Measurements from ENCODE around the gene SNED1.

DNA sequence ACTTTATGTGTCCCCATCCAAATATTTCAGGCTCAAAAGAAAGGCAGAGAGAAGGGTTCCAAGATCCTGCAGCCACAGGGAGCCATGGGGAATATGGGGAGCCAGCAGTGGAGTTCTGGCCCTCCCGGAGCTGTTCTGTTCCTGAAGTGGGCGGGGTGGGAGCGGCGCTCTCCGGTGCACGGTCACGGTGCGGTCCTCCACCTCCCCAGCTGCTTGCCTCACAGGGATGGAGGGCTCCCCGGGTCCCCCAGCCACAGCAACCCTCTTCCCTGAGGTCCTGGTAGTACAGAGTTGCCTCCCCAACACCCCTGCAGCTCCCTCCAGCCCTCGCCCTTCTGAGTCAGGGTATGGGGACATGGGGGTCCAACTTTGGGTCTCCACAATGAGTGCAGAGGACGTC is 26.2 kb upstream of the SNED1 start:
- TF ChIP-seq, protein P1, sequence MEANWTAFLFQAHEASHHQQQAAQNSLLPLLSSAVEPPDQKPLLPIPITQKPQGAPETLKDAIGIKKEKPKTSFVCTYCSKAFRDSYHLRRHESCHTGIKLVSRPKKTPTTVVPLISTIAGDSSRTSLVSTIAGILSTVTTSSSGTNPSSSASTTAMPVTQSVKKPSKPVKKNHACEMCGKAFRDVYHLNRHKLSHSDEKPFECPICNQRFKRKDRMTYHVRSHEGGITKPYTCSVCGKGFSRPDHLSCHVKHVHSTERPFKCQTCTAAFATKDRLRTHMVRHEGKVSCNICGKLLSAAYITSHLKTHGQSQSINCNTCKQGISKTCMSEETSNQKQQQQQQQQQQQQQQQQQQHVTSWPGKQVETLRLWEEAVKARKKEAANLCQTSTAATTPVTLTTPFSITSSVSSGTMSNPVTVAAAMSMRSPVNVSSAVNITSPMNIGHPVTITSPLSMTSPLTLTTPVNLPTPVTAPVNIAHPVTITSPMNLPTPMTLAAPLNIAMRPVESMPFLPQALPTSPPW (CRISPR knock-in tag; IDR thresholded peaks at IDR 0.05): no peak
- TF ChIP-seq FOXK2 (conservative IDR thresholded peaks at IDR 0.05 in 1 of 2, IDR thresholded peaks at IDR 0.05 in 1 of 2; ENCODE audit: low read depth in 2 of 2) (no peak), CTCF (IDR thresholded peaks at IDR 0.05 in 2 of 3, conservative IDR thresholded peaks at IDR 0.05 in 1 of 3; ENCODE audit: insufficient read depth in 2 of 3, low read depth in 1 of 3, low read length in 3 of 3) (no peak), KDM1A (IDR thresholded peaks at IDR 0.05) (no peak), NR2C1 (IDR thresholded peaks at IDR 0.05) (no peak), NR2C1 (tag; IDR thresholded peaks at IDR 0.05) (no peak), ATF2 (CRISPR knock-in tag; IDR thresholded peaks at IDR 0.05) (no peak), SP2 (IDR thresholded peaks at IDR 0.05; ENCODE audit: extremely low read depth, low read depth, low read length, poor library complexity, severe bottlenecking) (no peak), EZH2 (IDR thresholded peaks at IDR 0.05; ENCODE audit: borderline replicate concordance, low read depth, low read length) (no peak)
